ENCODE measurements around the gene PDE8A.

The PDE8A gene

DNA sequence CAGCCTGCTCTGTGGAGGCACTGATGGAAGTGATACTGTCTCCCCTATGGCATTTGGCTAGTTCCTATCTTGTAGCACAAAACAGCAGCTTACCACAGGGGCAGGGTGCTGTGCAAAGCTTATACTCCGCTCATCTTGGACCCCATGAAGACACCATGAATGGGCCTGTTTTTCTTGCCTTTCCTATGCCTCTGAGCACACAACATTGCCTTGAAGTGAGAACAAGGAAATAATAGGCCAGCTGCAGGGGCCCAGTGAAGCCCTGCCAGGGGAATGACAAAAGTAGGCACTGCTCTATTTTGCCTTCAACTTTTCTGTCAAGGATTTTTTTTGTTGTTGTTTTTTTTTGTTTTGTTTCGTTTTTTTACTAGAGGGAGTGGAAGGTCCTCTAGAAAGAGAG is 110.3 kb downstream of the PDE8A start:
- TF ChIP-seq, protein P1, sequence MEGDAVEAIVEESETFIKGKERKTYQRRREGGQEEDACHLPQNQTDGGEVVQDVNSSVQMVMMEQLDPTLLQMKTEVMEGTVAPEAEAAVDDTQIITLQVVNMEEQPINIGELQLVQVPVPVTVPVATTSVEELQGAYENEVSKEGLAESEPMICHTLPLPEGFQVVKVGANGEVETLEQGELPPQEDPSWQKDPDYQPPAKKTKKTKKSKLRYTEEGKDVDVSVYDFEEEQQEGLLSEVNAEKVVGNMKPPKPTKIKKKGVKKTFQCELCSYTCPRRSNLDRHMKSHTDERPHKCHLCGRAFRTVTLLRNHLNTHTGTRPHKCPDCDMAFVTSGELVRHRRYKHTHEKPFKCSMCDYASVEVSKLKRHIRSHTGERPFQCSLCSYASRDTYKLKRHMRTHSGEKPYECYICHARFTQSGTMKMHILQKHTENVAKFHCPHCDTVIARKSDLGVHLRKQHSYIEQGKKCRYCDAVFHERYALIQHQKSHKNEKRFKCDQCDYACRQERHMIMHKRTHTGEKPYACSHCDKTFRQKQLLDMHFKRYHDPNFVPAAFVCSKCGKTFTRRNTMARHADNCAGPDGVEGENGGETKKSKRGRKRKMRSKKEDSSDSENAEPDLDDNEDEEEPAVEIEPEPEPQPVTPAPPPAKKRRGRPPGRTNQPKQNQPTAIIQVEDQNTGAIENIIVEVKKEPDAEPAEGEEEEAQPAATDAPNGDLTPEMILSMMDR (IDR thresholded peaks at IDR 0.05; ENCODE audit: insufficient read depth, low read length, poor library complexity, severe bottlenecking) = no peak
- Histone ChIP-seq H3K27me3 (replicated peaks; ENCODE audit: control insufficient read depth, insufficient read depth, low read length) (no peaks in the 10 kb centered on the region), H3K36me3 (ENCODE audit: control insufficient read depth, insufficient read depth, low read length) (0 out of 2 replicates have a peak, but pooled peaks cover 2% of the 10 kb centered on the region), H3K4me3 (replicated peaks; ENCODE audit: low read depth, low read length) (no peak overlapping the region)
- no peak for DNase-seq (ENCODE audit: extremely low read depth, insufficient read length)

DNA sequence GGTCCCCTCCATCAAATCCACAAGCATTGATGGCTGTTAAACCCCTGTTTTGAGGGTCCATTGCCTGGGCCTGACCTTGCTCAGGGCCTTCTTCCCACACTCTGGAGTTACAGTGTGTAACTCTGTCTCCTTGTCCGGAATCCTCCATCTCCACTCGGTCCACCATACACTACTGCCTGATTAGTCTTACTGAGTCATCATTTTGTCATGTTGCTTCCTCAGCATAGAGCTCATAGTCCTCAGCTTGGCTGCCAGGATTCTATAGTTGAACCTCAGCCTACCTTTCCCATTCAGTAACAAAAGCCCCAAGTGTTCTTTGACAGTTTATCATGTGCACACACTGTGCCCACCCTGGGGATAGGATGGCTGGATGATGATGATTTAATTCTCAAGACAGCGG is 113.0 kb downstream of the PDE8A start:
- TF ChIP-seq, protein P1 (IDR thresholded peaks at IDR 0.05; ENCODE audit: insufficient read depth, low read length, poor library complexity, severe bottlenecking) = no peak
- H3K36me3 ChIP-seq (ENCODE audit: control insufficient read depth, insufficient read depth, low read length) = 0 out of 2 replicates have a peak, but pooled peaks cover 2% of the 10 kb centered on the region
- DNase-seq (ENCODE audit: extremely low read depth, insufficient read length) = no peak

DNA sequence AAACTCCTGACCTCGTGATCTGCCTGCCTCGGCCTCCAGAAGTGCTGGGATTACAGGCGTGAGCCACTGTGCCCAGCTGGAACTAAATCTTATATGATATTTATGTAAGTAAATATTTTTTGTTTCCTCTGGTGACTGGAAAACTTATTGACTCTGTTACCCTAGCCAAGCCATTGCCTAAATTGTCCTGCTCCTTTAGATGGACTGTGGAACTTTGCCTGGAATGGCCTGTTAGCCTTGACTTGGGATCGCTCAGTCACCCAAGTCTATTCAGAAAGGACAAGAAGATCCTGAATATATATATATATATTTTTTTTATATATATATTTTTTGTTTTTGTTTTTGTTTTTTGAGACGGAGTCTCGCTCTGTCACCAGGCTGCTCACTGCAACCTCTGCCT is 113.9 kb downstream of the PDE8A start:
- Histone ChIP-seq H3K27me3 (replicated peaks; ENCODE audit: control insufficient read depth, insufficient read depth, low read length) (no peaks in the 10 kb centered on the region), H3K36me3 (ENCODE audit: control insufficient read depth, insufficient read depth, low read length) (0 out of 2 replicates have a peak, but pooled peaks cover 2% of the 10 kb centered on the region), H3K4me3 (replicated peaks; ENCODE audit: low read depth, low read length) (no peak overlapping the region)
- DNase-seq (ENCODE audit: extremely low read depth, insufficient read length) = no peak
- TF ChIP-seq, protein P1 (IDR thresholded peaks at IDR 0.05; ENCODE audit: insufficient read depth, low read length, poor library complexity, severe bottlenecking) = no peak

More for the DNA sequence above, 113.0 kb downstream of the PDE8A start:
- Histone ChIP-seq H3K27me3 (replicated peaks; ENCODE audit: control insufficient read depth, insufficient read depth, low read length) (no peaks in the 10 kb centered on the region), H3K4me3 (replicated peaks; ENCODE audit: low read depth, low read length) (no peak overlapping the region)

GRCh38 chr15:85097250-85097649 is 115.6 kb downstream of the PDE8A start:
- no peak for DNase-seq (ENCODE audit: extremely low read depth, insufficient read length)
- Histone ChIP-seq H3K36me3 (ENCODE audit: control insufficient read depth, insufficient read depth, low read length) (0 out of 2 replicates have a peak, but pooled peaks cover 2% of the 10 kb centered on the region), H3K27me3 (replicated peaks; ENCODE audit: control insufficient read depth, insufficient read depth, low read length) (no peaks in the 10 kb centered on the region), H3K4me3 (replicated peaks; ENCODE audit: low read depth, low read length) (no peak overlapping the region)
- TF ChIP-seq, protein P1 (IDR thresholded peaks at IDR 0.05; ENCODE audit: insufficient read depth, low read length, poor library complexity, severe bottlenecking) = no peak

DNA sequence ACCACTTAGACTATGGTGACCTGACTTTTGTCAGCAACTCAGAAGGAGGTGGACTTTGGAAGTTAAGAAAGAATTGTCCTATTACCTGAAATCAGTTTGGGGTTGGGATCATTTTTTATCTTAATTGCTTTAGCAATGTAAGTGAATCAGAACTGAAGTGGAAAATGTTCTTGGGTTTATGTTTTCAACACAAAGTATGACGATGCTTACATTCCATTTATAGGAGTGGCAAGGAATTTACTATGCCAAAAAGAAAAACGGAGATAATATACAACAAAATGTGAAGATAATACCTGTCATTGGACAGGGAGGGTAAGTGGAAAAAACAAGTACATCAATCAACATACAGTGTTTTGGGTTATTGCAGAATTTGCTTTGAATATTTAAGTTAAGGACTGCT is 116.1 kb downstream of the PDE8A start:
- no peaks in the 10 kb centered on the region for H3K27me3 ChIP-seq (replicated peaks; ENCODE audit: control insufficient read depth, insufficient read depth, low read length)
- no peak for DNase-seq (ENCODE audit: extremely low read depth, insufficient read length)
- H3K4me3 ChIP-seq (replicated peaks; ENCODE audit: low read depth, low read length) = no peak overlapping the region
- TF ChIP-seq, protein P1 (IDR thresholded peaks at IDR 0.05; ENCODE audit: insufficient read depth, low read length, poor library complexity, severe bottlenecking) = no peak
- H3K36me3 ChIP-seq (ENCODE audit: control insufficient read depth, insufficient read depth, low read length) = no peaks in the 10 kb centered on the region
